NCI-H128 (cell line): Measurements from ENCODE around the gene CAP2.
A peak's percentile ranks its signal among the peaks of the same experiment; 100 is the strongest.
"Not testable (repeated sequence)": the region's sequence is repeated elsewhere in the genome, so short reads cannot be mapped to it uniquely, and the experiment has no call there.

Experiments
- DNase-seq: peaks from one replicate; lab custom pipeline; 2025; ENCODE audit not compliant: unreplicated experiment; lab: John Stamatoyannopoulos, UW

Gene CAP2

GRCh38 chr6:17497535-17498095 lies 104.2 kb downstream of the CAP2 start:
- no peak for DNase-seq

- DNase-seq: no peak
Observed at GRCh38 chr6:17501442-17501841, 108.0 kb downstream of the CAP2 start.

- no peak for DNase-seq
Observed at GRCh38 chr6:17501982-17502704, 108.7 kb downstream of the CAP2 start.

GRCh38 chr6:17503051-17503450 lies 109.7 kb downstream of the CAP2 start:
- no peak for DNase-seq

- no peak for DNase-seq
Observed at GRCh38 chr6:17504005-17504404, 110.6 kb downstream of the CAP2 start.

GRCh38 chr6:17505062-17505476 lies 111.7 kb downstream of the CAP2 start:
- DNase-seq: no peak

- no peak for DNase-seq
Observed at GRCh38 chr6:17505767-17506280, 112.4 kb downstream of the CAP2 start.

- DNase-seq: no peak
Observed at GRCh38 chr6:17506531-17506930, 113.1 kb downstream of the CAP2 start.

- no peak for DNase-seq
Observed at GRCh38 chr6:17506962-17507361, 113.6 kb downstream of the CAP2 start.

- DNase-seq: no peak
Observed at GRCh38 chr6:17511084-17511483, 117.7 kb downstream of the CAP2 start.

GRCh38 chr6:17511580-17511979 lies 118.2 kb downstream of the CAP2 start:
- no peak for DNase-seq

- DNase-seq: no peak
Observed at GRCh38 chr6:17519120-17519519, 125.7 kb downstream of the CAP2 start.

- DNase-seq: no peak
Observed at GRCh38 chr6:17525637-17526036, 132.2 kb downstream of the CAP2 start.

- no peak for DNase-seq
Observed at GRCh38 chr6:17527076-17527475, 133.7 kb downstream of the CAP2 start.

- DNase-seq: no peak
Observed at GRCh38 chr6:17530321-17530835, 137.0 kb downstream of the CAP2 start.

- DNase-seq: no peak
Observed at GRCh38 chr6:17536586-17536985, 143.2 kb downstream of the CAP2 start.

GRCh38 chr6:17542243-17542642 lies 148.8 kb downstream of the CAP2 start:
- DNase-seq: peak; percentile 28

- DNase-seq: not testable (repeated sequence)
Observed at GRCh38 chr6:17545681-17546080, 152.3 kb downstream of the CAP2 start.

- no peak for DNase-seq
Observed at GRCh38 chr6:17551383-17551958, 158.1 kb downstream of the CAP2 start.

GRCh38 chr6:17552861-17553260 lies 159.5 kb downstream of the CAP2 start:
- no peak for DNase-seq

- no peak for DNase-seq
Observed at GRCh38 chr6:17556014-17556413, 162.6 kb downstream of the CAP2 start.

GRCh38 chr6:17562636-17563035 lies 169.2 kb downstream of the CAP2 start:
- DNase-seq: no peak
